Peyer's patch (tissue), 4 donors: ENCODE measurements around the gene CD99.
"Not testable (repeated sequence)": the region's sequence is repeated elsewhere in the genome, so short reads cannot be mapped to it uniquely, and the experiment has no call there.

Experiments used
- POLR2A ChIP-seq, 2 donors: fragments of 450-650 bp; IDR thresholded peaks; one replicate each; pipeline ENCODE4 v1.5.1; 2017; ENCODE audit warnings: antibody characterized with exemption in 2 of 2, mild to moderate bottlenecking in 2 of 2, moderate library complexity in 2 of 2
- TF ChIP-seq, protein P1 (sequence below), 6 experiments: fragments of 450-650 bp in 4 of 6; fragments of 200-600 bp in 2 of 6; sonication (generic) in 1 of 6; IDR thresholded peaks; one replicate each; pipeline ENCODE4 v1.5.1; 2017 to 2019; ENCODE audit warnings: antibody characterized with exemption in 6 of 6, mild to moderate bottlenecking in 3 of 6, moderate library complexity in 1 of 6

GRCh38 chrX:2751874-2752300, 60.8 kb downstream of the CD99 start, which contains the start of gene XG:
- TF ChIP-seq, protein P1, sequence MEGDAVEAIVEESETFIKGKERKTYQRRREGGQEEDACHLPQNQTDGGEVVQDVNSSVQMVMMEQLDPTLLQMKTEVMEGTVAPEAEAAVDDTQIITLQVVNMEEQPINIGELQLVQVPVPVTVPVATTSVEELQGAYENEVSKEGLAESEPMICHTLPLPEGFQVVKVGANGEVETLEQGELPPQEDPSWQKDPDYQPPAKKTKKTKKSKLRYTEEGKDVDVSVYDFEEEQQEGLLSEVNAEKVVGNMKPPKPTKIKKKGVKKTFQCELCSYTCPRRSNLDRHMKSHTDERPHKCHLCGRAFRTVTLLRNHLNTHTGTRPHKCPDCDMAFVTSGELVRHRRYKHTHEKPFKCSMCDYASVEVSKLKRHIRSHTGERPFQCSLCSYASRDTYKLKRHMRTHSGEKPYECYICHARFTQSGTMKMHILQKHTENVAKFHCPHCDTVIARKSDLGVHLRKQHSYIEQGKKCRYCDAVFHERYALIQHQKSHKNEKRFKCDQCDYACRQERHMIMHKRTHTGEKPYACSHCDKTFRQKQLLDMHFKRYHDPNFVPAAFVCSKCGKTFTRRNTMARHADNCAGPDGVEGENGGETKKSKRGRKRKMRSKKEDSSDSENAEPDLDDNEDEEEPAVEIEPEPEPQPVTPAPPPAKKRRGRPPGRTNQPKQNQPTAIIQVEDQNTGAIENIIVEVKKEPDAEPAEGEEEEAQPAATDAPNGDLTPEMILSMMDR (IDR thresholded peaks at IDR 0.05), result not testable (repeated sequence)
- not testable (repeated sequence) for TF ChIP-seq POLR2A (IDR thresholded peaks at IDR 0.05)
